ENCODE results near the gene ASCC1.

DNA sequence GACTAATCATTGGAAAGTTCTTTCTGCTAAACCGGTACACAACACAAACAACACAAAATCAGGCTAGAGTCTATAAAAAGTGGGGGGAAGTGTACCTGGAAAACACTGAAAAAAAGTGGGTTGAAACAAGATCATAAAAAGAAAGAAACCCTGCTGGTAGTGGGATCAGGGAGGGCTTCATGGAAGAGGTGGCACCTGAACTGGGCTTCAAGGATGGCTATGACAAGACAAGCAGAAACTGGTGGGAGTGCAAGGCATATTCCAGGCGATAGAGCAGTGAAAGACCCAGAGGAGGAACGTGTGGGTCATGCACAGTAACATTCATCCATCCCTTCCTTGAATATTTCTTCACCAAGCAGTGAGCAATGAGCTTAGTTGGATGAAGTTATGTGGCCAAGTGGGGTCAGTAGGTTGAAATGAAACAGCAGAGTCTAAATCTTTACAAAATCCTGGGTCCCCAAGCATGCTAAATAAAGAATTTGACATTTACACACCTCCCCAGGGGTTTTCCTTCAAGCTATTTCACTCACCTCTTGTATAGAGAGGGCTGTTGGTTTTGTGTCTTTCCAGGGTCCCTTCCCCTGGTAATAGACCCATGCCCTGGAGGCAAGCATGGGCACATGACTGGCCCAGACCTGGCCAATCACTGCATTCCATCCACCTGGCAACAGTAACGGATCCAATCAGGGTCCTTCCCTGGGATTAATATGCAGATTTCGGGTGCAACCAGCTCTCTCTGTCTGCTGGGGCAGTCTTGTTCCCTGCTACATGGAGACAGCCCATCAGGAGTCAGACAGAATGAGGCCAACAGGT is 165.9 kb downstream of the ASCC1 start:
- TF ChIP-seq POLR2AphosphoS5 (IDR thresholded peaks at IDR 0.05) (no peak), POLR2A (IDR thresholded peaks at IDR 0.05) (no peak), CTCF (IDR thresholded peaks at IDR 0.05) (no peak), EP300 (IDR thresholded peaks at IDR 0.05; ENCODE audit: low read depth) (no peak)
